A549 (cell line): Measurements from ENCODE around the gene EP400.

ENCODE experiments used
- EHMT2 ChIP-seq: fragments of 200-600 bp; sonication (generic); IDR thresholded peaks from 2 replicates; pipeline ENCODE4 v1.6.1; 2016; ENCODE audit warnings: antibody characterized with exemption, low read depth, mild to moderate bottlenecking, moderate library complexity
- KDM5A ChIP-seq: fragments of 200-600 bp; sonication (generic); IDR thresholded peaks from 2 replicates; pipeline ENCODE4 v1.6.1; 2016; ENCODE audit warnings: antibody characterized with exemption, mild to moderate bottlenecking
- POLR2A ChIP-seq: IDR thresholded peaks from 2 replicates; pipeline ENCODE4 v1.6.1; 2012; ENCODE audit warnings: mild to moderate bottlenecking, low read length
- RAD21 ChIP-seq, 2 experiments: fragments of >200 bp in 1 of 2; sonication (Bioruptor Twin) in 1 of 2; formaldehyde crosslinking in 1 of 2; IDR thresholded peaks in 1 of 2; conservative IDR thresholded peaks in 1 of 2; 2 replicates in 1 of 2; 3 replicates in 1 of 2; pipeline ENCODE4 v1.6.1; 2012 to 2018; ENCODE audit warnings: inconsistent platforms in 1 of 2
- TF ChIP-seq, protein P1 (sequence below): fragments of >200 bp; sonication (Bioruptor Twin); formaldehyde crosslinking; IDR thresholded peaks from 3 replicates; pipeline ENCODE4 v1.5.1; 2016

DNA sequence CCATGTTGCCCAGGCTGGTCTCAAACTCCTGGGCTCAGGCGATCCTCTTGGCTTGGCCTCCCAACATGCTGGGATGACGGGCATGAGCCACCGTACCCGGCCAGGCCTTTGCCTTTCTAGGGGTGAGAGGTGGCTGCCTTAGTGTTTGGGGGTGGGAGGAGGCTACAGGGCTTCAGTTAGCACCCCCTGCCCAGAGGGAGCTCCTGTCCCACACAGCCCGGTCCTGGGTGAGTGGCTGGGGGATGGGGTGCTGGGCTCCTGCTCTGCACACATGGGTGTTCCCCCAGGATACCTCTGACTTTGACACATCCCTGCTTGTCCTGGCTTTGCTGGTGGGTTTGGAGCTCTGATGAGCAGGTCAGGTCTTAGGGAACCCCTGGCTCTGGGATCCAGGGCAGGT is 45.4 kb upstream of the EP400 start:
- no peak for TF ChIP-seq POLR2A
- TF ChIP-seq KDM5A, result no peak
- no peak for TF ChIP-seq RAD21 (conservative IDR thresholded peaks at IDR 0.05 in 1 of 2, IDR thresholded peaks at IDR 0.05 in 1 of 2)
- TF ChIP-seq, protein P1, sequence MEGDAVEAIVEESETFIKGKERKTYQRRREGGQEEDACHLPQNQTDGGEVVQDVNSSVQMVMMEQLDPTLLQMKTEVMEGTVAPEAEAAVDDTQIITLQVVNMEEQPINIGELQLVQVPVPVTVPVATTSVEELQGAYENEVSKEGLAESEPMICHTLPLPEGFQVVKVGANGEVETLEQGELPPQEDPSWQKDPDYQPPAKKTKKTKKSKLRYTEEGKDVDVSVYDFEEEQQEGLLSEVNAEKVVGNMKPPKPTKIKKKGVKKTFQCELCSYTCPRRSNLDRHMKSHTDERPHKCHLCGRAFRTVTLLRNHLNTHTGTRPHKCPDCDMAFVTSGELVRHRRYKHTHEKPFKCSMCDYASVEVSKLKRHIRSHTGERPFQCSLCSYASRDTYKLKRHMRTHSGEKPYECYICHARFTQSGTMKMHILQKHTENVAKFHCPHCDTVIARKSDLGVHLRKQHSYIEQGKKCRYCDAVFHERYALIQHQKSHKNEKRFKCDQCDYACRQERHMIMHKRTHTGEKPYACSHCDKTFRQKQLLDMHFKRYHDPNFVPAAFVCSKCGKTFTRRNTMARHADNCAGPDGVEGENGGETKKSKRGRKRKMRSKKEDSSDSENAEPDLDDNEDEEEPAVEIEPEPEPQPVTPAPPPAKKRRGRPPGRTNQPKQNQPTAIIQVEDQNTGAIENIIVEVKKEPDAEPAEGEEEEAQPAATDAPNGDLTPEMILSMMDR, result no peak
- no peak for TF ChIP-seq EHMT2
